ENCODE measurements around the gene OR10A3. TPM values are rescaled to one million over a fixed set of nuclear protein-coding genes. Genes with fewer than 3 reads are reported as not detected.

OR10A3 gene
- total and polyA plus RNA-seq, 2 of the 8 experiments (the other 6 are each of a cell fraction or from before 2014, with no cell fraction given), result not detected

GRCh38 chr11:7965386-7965785 lies 23.9 kb upstream of the OR10A3 start, which contains the start of gene NLRP10 (continued):
- no peak for TF ChIP-seq SP4 (IDR thresholded peaks at IDR 0.05; ENCODE audit: low read length)
- no peak for TF ChIP-seq CBX5 (IDR thresholded peaks at IDR 0.05; ENCODE audit: low read depth, low read length)
- TF ChIP-seq POLR2AphosphoS5 (IDR thresholded peaks at IDR 0.05; ENCODE audit: low read depth, low read length), result no peak
- TF ChIP-seq CTBP2 (IDR thresholded peaks at IDR 0.05; ENCODE audit: borderline replicate concordance, insufficient read depth, insufficient read length, low read length), result no peak
- TF ChIP-seq YY1 (IDR thresholded peaks at IDR 0.05; ENCODE audit: low read depth, low read length), result no peak

Data from H1 (cell line).